HG03103 (cell line): ENCODE measurements around the gene ASPG.

ENCODE experiments used
- ATAC-seq: cut with Tn5 transposase; IDR thresholded peaks from one replicate; pipeline ENCODE4 v1.9.1; 2021; ENCODE audit warnings: low read depth; ENCODE audit not compliant: unreplicated experiment

Gene ASPG

GRCh38 chr14:104092931-104093365 is 7.4 kb downstream of the ASPG start:
- ATAC-seq, result no peak

GRCh38 chr14:104093366-104094055 is 8.0 kb downstream of the ASPG start:
- no peak for ATAC-seq

DNA sequence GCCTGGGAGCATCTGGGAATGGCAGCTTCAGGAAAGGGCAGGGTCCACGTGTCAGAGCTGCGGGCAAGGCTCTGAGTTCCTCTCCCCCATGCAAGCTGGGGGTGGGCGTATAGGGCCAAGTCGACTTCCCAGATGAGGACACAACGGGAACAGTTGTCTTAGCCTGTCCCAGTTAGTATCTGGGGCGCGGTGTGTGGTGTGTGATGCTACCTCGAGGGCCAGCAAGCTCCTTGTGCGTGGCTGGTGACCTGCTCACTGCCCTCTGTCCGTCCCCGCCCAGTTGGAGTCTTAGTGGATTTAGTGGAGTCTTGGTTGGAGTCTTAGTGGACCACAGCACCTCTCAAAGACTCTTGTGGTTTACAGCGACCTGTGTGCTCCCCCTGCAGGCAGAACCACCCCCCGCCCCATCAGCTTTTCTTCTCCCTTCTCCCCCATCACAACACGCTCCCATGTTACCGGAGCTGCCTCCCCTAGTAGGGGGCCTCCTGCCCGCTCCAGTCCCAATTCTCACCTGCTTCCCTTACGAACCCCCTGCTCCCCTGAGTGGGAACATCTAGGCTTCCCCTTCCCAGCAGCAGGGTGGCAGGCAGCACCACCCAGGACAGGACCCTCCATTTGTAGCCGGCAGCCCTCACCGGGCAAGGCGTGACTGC is 8.7 kb downstream of the ASPG start:
- no peak for ATAC-seq

DNA sequence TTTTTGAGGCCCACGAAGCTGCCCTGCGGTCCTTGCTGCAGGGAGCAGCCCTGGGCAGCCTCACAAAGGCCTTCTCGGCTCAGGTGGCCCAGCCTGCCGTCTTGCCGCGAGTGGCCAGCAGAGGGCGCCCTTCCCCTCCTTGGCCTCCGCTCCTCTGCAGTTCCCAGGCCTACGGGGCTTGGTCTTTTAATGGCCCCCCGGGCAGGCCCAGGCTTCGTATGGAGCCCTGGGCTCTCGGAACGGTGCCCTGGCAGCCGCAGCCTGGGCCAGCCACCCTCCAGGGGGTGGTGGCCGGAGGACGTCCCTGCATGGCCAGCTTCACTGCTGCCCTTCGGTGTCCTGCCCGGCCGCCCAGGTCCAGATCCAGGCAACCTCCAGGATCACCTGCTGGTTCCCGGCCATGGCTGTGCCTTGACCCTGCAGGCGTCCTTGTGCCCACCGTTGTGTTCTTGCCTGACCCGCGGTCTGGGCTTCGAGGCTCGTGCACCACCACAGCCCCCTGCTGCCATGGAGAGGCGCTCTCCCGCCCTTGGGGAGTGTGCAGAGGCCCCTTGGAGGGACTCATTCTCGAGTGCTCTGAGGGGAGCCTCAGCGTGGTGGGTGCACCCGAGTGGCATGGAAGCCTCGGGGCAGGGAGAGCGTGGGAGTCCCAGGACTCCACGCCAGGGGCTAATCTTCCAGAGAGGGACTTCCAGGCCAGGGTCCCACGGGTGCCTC is 9.4 kb downstream of the ASPG start:
- ATAC-seq, result no peak

GRCh38 chr14:104095426-104096310 is 10.2 kb downstream of the ASPG start:
- no peak for ATAC-seq

DNA sequence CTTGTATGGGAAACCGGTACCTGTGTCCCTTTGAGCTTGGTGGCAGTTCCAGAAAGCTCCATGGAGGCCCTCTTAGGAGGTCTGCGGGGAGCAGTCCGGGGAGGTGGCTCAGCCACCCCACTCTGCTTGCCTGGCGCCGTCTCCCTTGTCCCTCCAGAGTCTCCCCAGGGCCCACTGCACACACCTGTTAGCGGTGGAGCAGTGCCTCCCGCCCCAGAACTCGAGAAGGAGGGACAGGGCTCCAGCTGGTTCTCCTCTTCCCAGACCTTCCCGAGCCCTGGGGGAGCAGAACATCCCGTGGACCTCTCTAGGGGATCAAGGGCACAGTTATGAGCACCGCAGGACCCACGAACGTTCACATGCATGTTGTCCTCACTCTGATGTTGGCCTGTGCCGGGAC is 10.8 kb downstream of the ASPG start:
- ATAC-seq, result no peak

DNA sequence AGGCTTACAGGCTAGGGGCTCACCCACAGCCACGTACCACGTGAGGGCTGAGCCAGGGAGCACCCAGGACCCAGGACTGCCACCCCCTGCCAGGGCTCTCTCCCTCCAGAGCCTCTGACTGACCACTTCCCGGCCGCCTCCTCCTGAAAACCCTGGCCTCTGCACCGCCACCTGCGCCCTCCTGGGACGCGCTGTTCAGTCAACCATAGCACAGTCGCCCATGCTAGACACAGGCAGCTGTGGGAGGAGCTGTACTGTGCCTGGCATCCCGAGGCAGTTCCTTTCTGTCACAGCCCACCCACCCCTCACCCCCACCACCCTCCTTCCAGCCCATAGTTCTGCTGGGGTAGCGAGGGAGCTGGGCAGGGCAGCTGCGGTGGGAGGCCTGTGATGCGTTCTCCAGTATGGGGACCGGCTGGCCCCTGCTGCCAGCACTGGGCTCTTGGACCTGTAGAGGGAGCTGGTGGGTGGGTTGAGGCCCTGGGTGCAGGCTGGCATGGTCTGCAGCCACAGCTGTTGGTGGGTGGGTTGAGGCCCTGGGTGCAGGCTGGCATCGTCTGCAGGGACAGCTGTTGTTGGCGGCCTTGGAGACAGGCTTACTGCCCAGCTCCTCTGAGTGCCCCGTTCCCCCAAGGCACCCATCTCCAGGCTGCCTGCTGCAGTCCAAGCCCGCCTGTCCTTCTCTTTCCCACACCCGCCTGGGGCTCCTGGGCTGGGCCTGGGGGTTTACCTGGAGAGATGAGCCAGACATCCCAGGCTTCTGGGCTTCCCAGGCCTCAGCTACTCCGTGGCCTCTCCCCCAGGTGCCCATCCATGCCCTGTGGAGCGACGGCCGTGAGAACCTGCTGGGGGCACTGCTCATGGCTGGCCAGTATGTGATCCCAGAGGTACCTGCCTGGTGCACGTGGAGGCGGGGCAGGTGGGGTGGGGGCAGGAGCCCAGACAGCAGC is 11.5 kb downstream of the ASPG start:
- ATAC-seq, result no peak

DNA sequence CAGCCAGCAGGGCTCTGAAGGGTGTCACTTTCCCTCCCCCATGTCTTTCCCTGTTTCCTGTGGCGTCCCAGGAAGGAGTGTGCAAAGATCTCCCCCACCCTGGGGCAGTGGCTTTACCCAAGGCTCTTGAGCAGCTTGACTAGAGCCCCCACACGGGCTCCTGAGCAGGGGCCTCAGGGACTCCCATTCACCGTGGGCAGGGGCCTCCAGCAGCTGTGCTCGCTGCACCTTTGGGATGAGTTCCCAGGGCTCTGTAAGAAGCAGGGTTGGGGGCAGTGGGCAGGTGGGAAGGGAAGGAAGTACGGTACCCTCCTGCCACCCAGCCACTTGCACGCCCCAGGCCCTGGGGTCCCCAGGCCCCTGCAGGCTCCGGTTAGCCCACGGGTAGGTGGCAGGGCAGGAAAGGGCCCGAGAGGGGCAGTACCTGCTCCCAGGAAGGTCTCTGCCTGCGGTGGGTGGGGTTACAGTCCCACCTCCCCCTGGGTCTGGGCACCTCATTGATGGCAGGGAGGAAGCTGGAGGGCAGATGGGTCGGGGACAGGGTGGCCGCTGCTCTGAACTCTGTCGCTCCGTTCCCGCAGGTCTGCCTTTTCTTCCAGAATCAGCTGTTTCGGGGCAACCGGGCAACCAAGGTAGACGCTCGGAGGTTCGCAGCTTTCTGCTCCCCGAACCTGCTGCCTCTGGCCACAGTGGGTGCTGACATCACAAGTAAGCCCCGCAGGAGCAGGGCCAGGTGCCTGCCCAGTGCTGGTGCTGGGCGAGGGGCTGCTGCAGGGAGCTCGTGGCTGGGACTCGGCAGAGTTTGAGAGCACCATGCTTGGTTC is 13.0 kb downstream of the ASPG start:
- no peak for ATAC-seq

- ATAC-seq, result no peak
Measured at GRCh38 chr14:104099096-104100041, 13.9 kb downstream of the ASPG start.

GRCh38 chr14:104100171-104101085 is 14.9 kb downstream of the ASPG start:
- ATAC-seq, result no peak

DNA sequence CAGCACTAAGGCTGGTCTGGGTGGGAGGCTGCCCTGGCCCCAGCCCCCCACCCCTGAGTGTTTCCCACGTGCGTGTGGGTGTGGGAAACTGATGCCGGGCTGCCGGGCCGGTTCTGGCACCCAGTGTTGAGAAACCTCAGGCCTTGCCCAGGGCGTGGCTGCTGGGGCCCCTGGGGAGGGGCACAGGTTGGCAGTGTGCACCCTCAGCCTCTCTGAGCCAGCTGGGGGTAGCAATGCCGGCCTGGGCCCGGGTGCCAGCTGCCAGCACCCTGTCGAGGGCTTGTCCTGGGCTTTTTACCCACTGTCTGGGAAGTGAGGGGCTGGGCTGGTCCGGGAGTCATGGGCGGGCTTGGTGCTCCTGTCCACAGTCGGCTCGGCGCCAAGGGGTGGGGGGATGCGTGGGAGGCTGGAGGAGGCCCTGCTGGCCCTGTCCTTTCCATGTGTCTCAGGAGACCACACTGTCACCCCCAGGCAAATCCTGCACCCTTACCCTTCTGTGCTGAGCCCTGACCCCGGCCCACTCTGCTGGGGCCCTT is 15.7 kb downstream of the ASPG start:
- no peak for ATAC-seq

DNA sequence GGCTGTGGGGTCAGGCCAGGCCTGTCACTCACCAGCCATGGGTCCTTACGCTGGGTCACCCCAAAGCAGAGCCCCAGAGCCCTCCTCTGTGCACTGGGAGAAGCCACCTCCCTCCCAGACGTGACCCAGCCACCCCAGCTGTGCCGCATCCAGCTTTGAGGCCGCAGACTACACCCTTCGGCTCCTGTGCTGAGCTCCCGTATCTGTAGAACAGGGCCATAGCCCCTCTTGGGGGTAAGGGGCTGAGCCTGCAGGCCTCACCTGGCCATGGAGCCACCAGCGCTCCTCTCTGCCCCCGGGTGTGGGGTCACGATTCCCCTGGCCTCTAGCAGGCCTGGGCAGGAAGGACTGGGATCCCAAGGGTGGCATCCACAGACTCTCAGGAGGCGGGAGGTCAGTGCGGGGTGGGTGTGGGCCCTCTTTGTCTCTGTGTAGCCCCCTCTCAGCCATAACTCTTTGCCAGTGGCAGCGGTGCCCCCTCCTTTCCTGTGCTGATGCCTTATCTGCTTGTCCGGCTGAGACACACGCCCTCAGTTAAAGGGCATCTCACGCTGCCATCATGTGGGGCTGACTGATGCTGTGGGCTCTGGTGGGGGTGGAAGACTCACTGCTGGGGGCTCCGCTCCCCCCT is 16.3 kb downstream of the ASPG start:
- ATAC-seq, result no peak

DNA sequence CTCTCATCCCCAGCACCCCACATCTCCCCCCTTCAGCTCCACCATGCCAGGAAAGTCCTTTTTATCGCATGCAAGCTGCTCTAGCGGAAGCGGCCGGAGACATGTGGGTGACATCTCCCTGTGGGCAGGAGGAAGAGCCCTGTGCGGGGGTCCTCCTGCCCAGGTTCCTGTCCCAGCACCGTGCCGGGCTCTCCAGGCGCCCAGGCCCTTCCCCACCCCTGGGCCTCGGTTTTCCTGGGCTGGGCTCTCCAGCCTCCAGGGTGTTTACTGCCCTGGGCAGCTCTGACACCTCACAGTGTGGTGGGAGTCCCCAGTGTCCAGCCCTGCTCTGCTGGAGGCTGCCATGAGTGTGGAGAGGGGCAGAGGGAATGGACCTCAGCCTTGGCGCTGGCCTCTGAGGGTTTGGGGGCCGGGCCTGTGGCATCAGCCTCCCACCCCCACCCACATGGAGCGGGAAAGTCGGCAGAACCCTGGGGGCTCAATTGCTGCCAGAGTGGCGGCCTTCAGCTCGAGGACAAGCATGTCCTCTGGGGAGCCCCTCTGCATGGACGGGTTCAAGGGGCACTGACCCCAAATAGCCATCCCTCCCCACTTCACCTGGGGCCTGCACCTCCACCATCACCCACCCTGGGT is 16.9 kb downstream of the ASPG start:
- no peak for ATAC-seq

DNA sequence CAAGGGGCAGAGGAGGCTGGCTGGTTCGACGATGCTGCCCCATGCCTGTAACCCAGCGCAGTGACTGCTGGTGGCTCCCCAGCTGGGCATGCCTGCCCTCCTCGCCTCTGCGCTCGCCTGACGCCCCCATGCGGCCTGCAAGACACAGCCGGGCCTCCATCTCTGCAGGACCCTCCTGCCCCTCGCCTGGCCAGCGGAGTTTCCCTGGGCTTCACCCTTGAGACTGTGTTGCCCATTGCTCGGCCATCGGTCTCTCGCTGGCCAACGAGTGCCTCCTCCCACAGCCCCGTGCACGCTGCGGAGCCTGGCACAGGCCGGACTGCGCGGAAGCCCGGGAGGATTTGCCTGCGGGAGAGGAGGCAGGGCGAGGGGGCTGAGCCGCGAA is 17.6 kb downstream of the ASPG start:
- ATAC-seq, result no peak

GRCh38 chr14:104103446-104104075 is 18.1 kb downstream of the ASPG start:
- ATAC-seq, result no peak
